Testis (tissue), 3 donors: ENCODE results near the gene ABHD12B. TPM values are rescaled to one million over a fixed set of nuclear protein-coding genes. Genes with fewer than 3 reads are reported as not detected.

ENCODE experiments used
- DNase-seq: peaks from one replicate; pipeline ENCODE4 v3.0.0-alpha.2; 2019
- H3K27ac ChIP-seq, 2 donors: fragments of 200-600 bp; sonication (generic); one replicate each; pipeline ENCODE4 v1.5.1; 2019
- H3K27me3 ChIP-seq: fragments of 200-600 bp; sonication (generic); one replicate; pipeline ENCODE4 v1.5.1; 2019
- H3K36me3 ChIP-seq: fragments of 200-600 bp; sonication (generic); one replicate; pipeline ENCODE4 v1.5.1; 2017; ENCODE audit warnings: low read depth; ENCODE audit errors: missing control alignments
- H3K4me1 ChIP-seq: fragments of 200-600 bp; sonication (generic); one replicate; pipeline ENCODE4 v1.5.1; 2019
- H3K4me3 ChIP-seq, 2 donors: fragments of 200-600 bp; sonication (generic); one replicate each; pipeline ENCODE4 v1.5.1; 2017 to 2019
- H3K9me3 ChIP-seq: fragments of 200-600 bp; sonication (generic); one replicate; pipeline ENCODE4 v1.5.1; 2017
- POLR2A ChIP-seq: fragments of 450-650 bp; IDR thresholded peaks from one replicate; pipeline ENCODE4 v1.6.1; 2017; ENCODE audit warnings: antibody characterized with exemption, mild to moderate bottlenecking, moderate library complexity
- WGBS, 2 donors: methylation state at CpG; one replicate each; pipeline ENCODE4 v1.1.5; 2018; 5-methylcytosine and 5-hydroxymethylcytosine counted together
- intact Hi-C: fragments of 100-400 bp; cut with DNase I; formaldehyde crosslinking; loops from one replicate; pipeline ENCODE4 v1.15.1; 2023; ENCODE audit warnings: low total_unique reads
- polyA plus RNA-seq: library from polyadenylated mRNA; stranded (reverse); fragments of 350-450 nt; fragmentation: Illumina TruSeq; extraction: RNeasy Lipid Tissue Mini Kit (QIAGEN cat#74804); gene quantifications from one replicate; pipeline ENCODE4 v1.2.3, GENCODE V29; 2014; ENCODE audit warnings: low read depth, low replicate concordance; ENCODE audit not compliant: insufficient read depth
- total RNA-seq, 2 donors: library from RNA; depleted of rRNA; stranded (reverse); fragments of >200 nt; gene quantifications; one replicate each; pipeline ENCODE4 v1.2.3, GENCODE V29; 2016
- TF ChIP-seq, protein P1 (sequence below), 3 experiments: fragments of 450-650 bp in 2 of 3; fragments of 200-600 bp in 1 of 3; sonication (generic) in 1 of 3; IDR thresholded peaks; one replicate each; pipeline ENCODE4 v1.5.1; 2016 to 2019; ENCODE audit warnings: antibody characterized with exemption in 3 of 3, mild to moderate bottlenecking in 2 of 3, moderate library complexity in 1 of 3

ABHD12B gene
- total and polyA plus RNA-seq, 3 donors from 2014 or later: 0.37 to 3.0 TPM; not detected in 1

DNA sequence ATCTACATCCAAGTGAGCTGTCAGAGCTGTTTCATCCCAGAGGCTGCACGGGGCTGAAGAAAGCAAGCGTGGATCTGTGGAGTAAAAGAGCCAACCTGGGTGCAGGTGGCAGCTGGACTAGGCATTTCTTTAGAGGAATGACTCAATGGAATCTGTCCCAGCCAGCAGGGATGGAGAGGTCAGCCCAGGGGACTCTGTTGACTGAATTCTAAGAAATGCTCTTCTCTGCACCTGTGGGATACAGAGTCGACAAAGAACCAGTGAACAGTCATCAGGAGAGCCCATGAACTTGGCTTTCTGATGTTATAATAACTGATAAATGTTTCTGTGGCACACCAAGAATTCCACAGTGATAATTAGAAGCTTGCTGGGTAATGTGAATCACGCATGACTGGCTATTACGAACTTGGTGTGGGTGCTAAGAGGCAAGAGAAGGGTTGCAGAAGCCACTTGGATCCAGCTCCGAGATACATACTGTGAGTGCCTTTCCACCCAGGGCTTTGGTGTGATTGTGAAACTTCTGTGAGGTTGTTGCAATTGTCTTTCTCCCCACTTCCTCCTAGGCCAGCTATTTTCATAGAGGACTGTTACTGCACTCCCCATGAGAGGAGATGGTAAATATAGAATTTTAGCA is 56.3 kb downstream of the ABHD12B start:
- H3K4me1 ChIP-seq: no peaks in the 10 kb centered on the region
- H3K27me3 ChIP-seq: no peaks in the 10 kb centered on the region
- H3K4me3 ChIP-seq: no peak overlapping the region
- no peak overlapping the region for H3K27ac ChIP-seq
- TF ChIP-seq, protein P1, sequence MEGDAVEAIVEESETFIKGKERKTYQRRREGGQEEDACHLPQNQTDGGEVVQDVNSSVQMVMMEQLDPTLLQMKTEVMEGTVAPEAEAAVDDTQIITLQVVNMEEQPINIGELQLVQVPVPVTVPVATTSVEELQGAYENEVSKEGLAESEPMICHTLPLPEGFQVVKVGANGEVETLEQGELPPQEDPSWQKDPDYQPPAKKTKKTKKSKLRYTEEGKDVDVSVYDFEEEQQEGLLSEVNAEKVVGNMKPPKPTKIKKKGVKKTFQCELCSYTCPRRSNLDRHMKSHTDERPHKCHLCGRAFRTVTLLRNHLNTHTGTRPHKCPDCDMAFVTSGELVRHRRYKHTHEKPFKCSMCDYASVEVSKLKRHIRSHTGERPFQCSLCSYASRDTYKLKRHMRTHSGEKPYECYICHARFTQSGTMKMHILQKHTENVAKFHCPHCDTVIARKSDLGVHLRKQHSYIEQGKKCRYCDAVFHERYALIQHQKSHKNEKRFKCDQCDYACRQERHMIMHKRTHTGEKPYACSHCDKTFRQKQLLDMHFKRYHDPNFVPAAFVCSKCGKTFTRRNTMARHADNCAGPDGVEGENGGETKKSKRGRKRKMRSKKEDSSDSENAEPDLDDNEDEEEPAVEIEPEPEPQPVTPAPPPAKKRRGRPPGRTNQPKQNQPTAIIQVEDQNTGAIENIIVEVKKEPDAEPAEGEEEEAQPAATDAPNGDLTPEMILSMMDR (IDR thresholded peaks at IDR 0.05): no peak
- TF ChIP-seq POLR2A: no peak
- no peaks in the 10 kb centered on the region for H3K36me3 ChIP-seq
- DNase-seq: no peak
- H3K9me3 ChIP-seq: no peaks in the 10 kb centered on the region
- 90 to 95% methylated on average over 6 of the region's 6 CpGs for WGBS, 2 donors
- intact Hi-C loops: no loop called here

DNA sequence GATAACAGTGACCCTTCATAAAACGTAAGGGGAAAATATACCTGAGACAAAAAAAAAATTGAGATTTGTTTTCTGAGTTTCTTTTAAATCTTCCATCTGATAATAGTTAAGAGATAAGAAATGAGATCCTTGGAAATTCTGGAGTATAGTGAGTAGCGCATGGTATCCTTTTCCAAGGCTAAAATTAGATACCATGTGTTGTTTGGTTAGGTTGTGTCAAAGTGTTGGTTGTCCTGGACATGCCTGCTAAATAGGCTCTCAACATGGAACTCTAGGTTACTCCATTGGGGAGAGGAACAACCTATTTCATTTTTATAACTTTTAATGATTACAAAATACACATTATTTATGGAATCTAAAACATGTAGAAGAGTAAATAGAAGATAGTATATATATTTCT is 57.7 kb downstream of the ABHD12B start:
- no peaks in the 10 kb centered on the region for H3K27me3 ChIP-seq
- 86 to 90% methylated on average over 2 of the region's 2 CpGs for WGBS, 2 donors
- no peaks in the 10 kb centered on the region for H3K36me3 ChIP-seq
- intact Hi-C loops: no loop called here
- no peak for TF ChIP-seq POLR2A
- TF ChIP-seq, protein P1 (IDR thresholded peaks at IDR 0.05): no peak
- H3K4me3 ChIP-seq: no peak overlapping the region
- no peak overlapping the region for H3K27ac ChIP-seq
- H3K9me3 ChIP-seq: no peaks in the 10 kb centered on the region
- no peaks in the 10 kb centered on the region for H3K4me1 ChIP-seq
- DNase-seq: no peak

DNA sequence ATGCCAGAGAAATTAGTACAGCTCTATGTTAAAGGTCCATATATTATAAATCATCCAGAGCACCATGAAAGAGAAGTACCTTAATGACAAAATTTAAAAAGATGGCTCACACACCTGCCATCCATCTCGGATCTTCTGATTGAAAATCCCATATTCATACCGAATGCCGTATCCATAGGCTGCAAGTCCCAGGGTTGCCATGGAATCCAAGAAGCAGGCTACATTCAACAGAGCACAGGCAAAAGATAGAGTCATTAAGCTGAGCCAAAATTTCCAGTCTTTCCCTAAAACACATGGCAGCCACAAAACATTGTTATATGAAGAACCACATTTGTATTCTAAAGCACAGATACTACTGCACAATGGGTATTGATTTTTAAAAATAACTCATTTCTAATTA is 59.7 kb downstream of the ABHD12B start:
- no peak for DNase-seq
- 88 to 98% methylated on average over 3 of the region's 3 CpGs for WGBS, 2 donors
- Histone ChIP-seq H3K27me3 (no peaks in the 10 kb centered on the region), H3K36me3 (no peaks in the 10 kb centered on the region), H3K4me3 (no peak overlapping the region), H3K27ac (no peak overlapping the region), H3K4me1 (no peaks in the 10 kb centered on the region), H3K9me3 (no peaks in the 10 kb centered on the region)
- TF ChIP-seq, protein P1 (IDR thresholded peaks at IDR 0.05): no peak
- TF ChIP-seq POLR2A: no peak
- intact Hi-C loops: no loop called here

DNA sequence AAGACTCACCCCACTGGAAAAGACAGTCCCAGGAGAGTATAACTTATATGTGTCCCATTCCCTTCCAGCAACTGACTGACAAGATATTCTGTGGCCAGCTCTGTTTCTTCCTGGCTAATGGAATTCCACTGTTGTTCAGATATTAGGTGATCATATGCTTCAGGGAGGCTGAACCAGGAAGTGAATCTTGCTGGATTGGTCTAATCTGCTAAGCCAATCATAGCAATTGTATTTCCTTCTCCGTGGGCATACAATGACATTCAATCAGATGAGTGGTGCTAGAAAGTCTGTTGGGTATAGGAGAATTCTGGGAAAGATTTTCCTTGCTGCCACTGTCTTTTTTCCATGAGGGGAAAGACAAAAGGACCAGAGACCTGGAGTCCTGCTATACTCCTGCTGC is 60.3 kb downstream of the ABHD12B start:
- Histone ChIP-seq H3K36me3 (no peaks in the 10 kb centered on the region), H3K9me3 (no peaks in the 10 kb centered on the region), H3K4me3 (no peak overlapping the region), H3K4me1 (no peaks in the 10 kb centered on the region), H3K27ac (no peak overlapping the region), H3K27me3 (no peaks in the 10 kb centered on the region)
- WGBS, 2 donors: 78 to 94% methylated on average over 1 of the region's 1 CpG
- intact Hi-C loops: no loop called here
- DNase-seq: no peak
- TF ChIP-seq, protein P1 (IDR thresholded peaks at IDR 0.05): no peak
- TF ChIP-seq POLR2A: no peak
